ENCODE measurements around the gene UGDH.

DNA sequence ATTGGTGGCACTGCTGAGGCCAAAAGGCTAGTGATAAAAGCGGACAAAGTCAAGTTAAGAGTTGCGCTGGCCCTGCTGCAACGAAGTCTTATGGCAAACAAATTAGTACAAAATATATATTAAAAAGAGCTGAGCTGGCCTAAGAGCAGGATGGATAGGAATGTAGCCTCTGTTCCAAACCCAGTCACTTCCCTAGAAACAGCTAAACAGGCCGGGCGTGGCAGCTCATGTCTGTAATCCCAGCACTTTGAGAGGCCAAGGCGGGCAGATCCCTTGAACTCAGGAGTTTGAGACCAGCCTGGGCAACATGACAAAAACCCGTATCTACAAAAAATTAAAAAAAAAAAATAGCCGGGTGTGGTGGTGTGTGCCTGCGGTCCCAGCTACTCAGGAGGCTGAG lies 32.4 kb upstream of the UGDH start:
- TF ChIP-seq, protein P1, sequence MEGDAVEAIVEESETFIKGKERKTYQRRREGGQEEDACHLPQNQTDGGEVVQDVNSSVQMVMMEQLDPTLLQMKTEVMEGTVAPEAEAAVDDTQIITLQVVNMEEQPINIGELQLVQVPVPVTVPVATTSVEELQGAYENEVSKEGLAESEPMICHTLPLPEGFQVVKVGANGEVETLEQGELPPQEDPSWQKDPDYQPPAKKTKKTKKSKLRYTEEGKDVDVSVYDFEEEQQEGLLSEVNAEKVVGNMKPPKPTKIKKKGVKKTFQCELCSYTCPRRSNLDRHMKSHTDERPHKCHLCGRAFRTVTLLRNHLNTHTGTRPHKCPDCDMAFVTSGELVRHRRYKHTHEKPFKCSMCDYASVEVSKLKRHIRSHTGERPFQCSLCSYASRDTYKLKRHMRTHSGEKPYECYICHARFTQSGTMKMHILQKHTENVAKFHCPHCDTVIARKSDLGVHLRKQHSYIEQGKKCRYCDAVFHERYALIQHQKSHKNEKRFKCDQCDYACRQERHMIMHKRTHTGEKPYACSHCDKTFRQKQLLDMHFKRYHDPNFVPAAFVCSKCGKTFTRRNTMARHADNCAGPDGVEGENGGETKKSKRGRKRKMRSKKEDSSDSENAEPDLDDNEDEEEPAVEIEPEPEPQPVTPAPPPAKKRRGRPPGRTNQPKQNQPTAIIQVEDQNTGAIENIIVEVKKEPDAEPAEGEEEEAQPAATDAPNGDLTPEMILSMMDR (IDR thresholded peaks at IDR 0.05; ENCODE audit: extremely low read depth in 1 of 2, insufficient read depth in 1 of 2, low read depth in 1 of 2, low read length in 2 of 2), result no peak
- no peak for TF ChIP-seq POLR2AphosphoS5 (IDR thresholded peaks at IDR 0.05; ENCODE audit: insufficient read depth, low read depth, low read length)
- no peak for TF ChIP-seq POLR2A (IDR thresholded peaks at IDR 0.05; ENCODE audit: low read depth, low read length)
